ENCODE results near the gene PKP3. TPM values are rescaled to one million over a fixed set of nuclear protein-coding genes. Genes with fewer than 3 reads are reported as not detected.

Gene PKP3
- total RNA-seq, 1 donor = 0.27 TPM

Small RNA genes within 50 kb of the gene (small RNA-seq; reads per million reads assigned to genes)
- not detected for gene RN7SL838P

Other genes with a start within 250 kb of the PKP3 start
- gene SCGB1C1, start 201.1 kb upstream of the PKP3 start, total RNA-seq = not detected
- gene BET1L, start 186.8 kb upstream of the PKP3 start, total RNA-seq = 27.2 TPM
- gene RIC8A, start 186.5 kb upstream of the PKP3 start, total RNA-seq = 97.5 TPM
- gene SIRT3, start 157.9 kb upstream of the PKP3 start, total RNA-seq = 17.8 TPM
- 73.2 TPM for gene PSMD13, start 157.2 kb upstream of the PKP3 start, total RNA-seq
- 0.54 TPM for gene NLRP6, start 115.8 kb upstream of the PKP3 start, total RNA-seq
- 35.3 TPM for gene PGGHG, start 105.1 kb upstream of the PKP3 start, total RNA-seq
- gene IFITM5, start 94.7 kb upstream of the PKP3 start, total RNA-seq = not detected
- 200 TPM for gene IFITM2, start 86.4 kb upstream of the PKP3 start, total RNA-seq
- 78.1 TPM for gene IFITM1, start 80.2 kb upstream of the PKP3 start, total RNA-seq
- 50.6 TPM for gene IFITM3, start 73.3 kb upstream of the PKP3 start, total RNA-seq
- gene B4GALNT4, start 24.7 kb upstream of the PKP3 start, total RNA-seq = 3.5 TPM
- 75.7 TPM for gene SIGIRR, start 20.8 kb downstream of the PKP3 start, total RNA-seq
- gene ANO9, start 47.8 kb downstream of the PKP3 start, total RNA-seq = 7.0 TPM
- 42.3 TPM for gene PTDSS2, start 56.1 kb downstream of the PKP3 start, total RNA-seq
- 165 TPM for gene RNH1, start 113.0 kb downstream of the PKP3 start, total RNA-seq
- 22.1 TPM for gene HRAS, start 141.4 kb downstream of the PKP3 start, total RNA-seq
- 3.5 TPM for gene LRRC56, start 143.3 kb downstream of the PKP3 start, total RNA-seq
- gene LMNTD2, start 166.5 kb downstream of the PKP3 start, total RNA-seq = 1.6 TPM
- 30.2 TPM for gene RASSF7, start 166.8 kb downstream of the PKP3 start, total RNA-seq
- gene PHRF1, start 182.3 kb downstream of the PKP3 start, total RNA-seq = 36.6 TPM
- 62.5 TPM for gene IRF7, start 221.7 kb downstream of the PKP3 start, total RNA-seq
- not detected for gene CDHR5, start 230.7 kb downstream of the PKP3 start, total RNA-seq
- gene SCT, start 233.0 kb downstream of the PKP3 start, total RNA-seq = not detected
- gene DRD4, start 243.1 kb downstream of the PKP3 start, total RNA-seq = 0.27 TPM

Data from hematopoietic multipotent progenitor cell (in vitro differentiated cells).